HCT116 (cell line): ENCODE results near the gene DPEP3. TPM values are rescaled to one million over a fixed set of nuclear protein-coding genes. Genes with fewer than 3 reads are reported as not detected.

Source experiments
- ATAC-seq: fragments of 200-7000 bp; cut with Tn5 transposase; 2 replicates; pipeline ENCODE4 v1.9.1; 2020; ENCODE audit warnings: mild to moderate bottlenecking, moderate library complexity
- BruUV-seq: library from RNA; stranded (reverse); fragments of 400-500 nt; replicated peaks from 2 replicates; lab custom pipeline; 2021; lab: Mats Ljungman, UMichigan
- CTCF ChIA-PET: fragments of 300-600 bp; sonication (Branson Sonifier 250); formaldehyde crosslinking; loops from one replicate; lab custom pipeline; 2021; ENCODE audit warnings: antibody characterized with exemption; lab: Charles Lee
- POLR2A ChIA-PET: fragments of 300-600, 350-600 bp; sonication (Branson Sonifier 250); formaldehyde crosslinking; loops from one replicate; lab custom pipeline; 2021; ENCODE audit warnings: antibody characterized with exemption; lab: Charles Lee
- RAD21 ChIA-PET, 2 experiments: fragments of 300-600 bp; sonication (Branson Sonifier 250); formaldehyde crosslinking; loops; one replicate each; lab custom pipeline; 2023; ENCODE audit warnings: low total read pairs in 2 of 2; ENCODE audit not compliant: uncharacterized antibody in 2 of 2, unreplicated experiment in 2 of 2, low non-redundant PET in 1 of 2; lab: Charles Lee
- DNase-seq: peaks from one replicate; pipeline ENCODE4 v3.0.0-alpha.2; 2010; ENCODE audit warnings: low read depth, low spot score
- H2AFZ ChIP-seq: fragments of 200-600 bp; shearing (Covaris generic), sonication (generic); 2 replicates; pipeline ENCODE4 v1.6.1; 2017; ENCODE audit warnings: low read depth, mixed run types, mixed read lengths, antibody characterized with exemption, low read length; ENCODE audit not compliant: poor library complexity, severe bottlenecking
- H3K27ac ChIP-seq: 2 replicates; pipeline ENCODE4 v1.5.1; 2012; ENCODE audit warnings: low read depth, low read length
- H3K27me3 ChIP-seq: fragments of 200-600 bp; sonication (generic); 2 replicates; pipeline ENCODE4 v1.6.1; 2016; ENCODE audit warnings: mixed run types, low read length, mixed read lengths; ENCODE audit not compliant: insufficient read depth
- H3K36me3 ChIP-seq, 2 experiments: fragments of 200-500 bp in 1 of 2; fragments of 200-600 bp in 1 of 2; sonication (Bioruptor generic) in 1 of 2; sonication (generic) in 1 of 2; 2 replicates each; pipeline versions ENCODE4 v1.5.1 to v1.6.1; 2014 to 2016; ENCODE audit warnings: low read length in 2 of 2, inconsistent platforms in 1 of 2, mixed read lengths in 1 of 2, mixed run types in 1 of 2; ENCODE audit not compliant: insufficient read depth in 2 of 2, control insufficient read depth in 1 of 2
- H3K4me1 ChIP-seq, 2 experiments: fragments of 200-600 bp in 1 of 2; sonication (generic) in 1 of 2; 2 replicates each; pipeline versions ENCODE4 v1.5.1 to v1.6.1; 2012 to 2017; ENCODE audit warnings: low read length in 2 of 2, inconsistent platforms in 1 of 2, mild to moderate bottlenecking in 1 of 2, mixed read lengths in 1 of 2, mixed run types in 1 of 2, moderate library complexity in 1 of 2; ENCODE audit not compliant: insufficient read depth in 2 of 2, control insufficient read depth in 1 of 2
- H3K4me2 ChIP-seq: fragments of 200-600 bp; sonication (generic); 2 replicates; pipeline ENCODE4 v1.6.1; 2017; ENCODE audit warnings: mixed run types, low read length, mixed read lengths
- H3K4me3 ChIP-seq, 2 experiments: fragments of 200-600 bp in 1 of 2; sonication (generic) in 1 of 2; replicated peaks in 1 of 2; 2 replicates each; pipeline ENCODE4 v1.5.1; 2011 to 2016; ENCODE audit warnings: low read length in 2 of 2, control low read depth in 1 of 2, low read depth in 1 of 2, mild to moderate bottlenecking in 1 of 2, mixed read lengths in 1 of 2, mixed run types in 1 of 2
- H3K79me2 ChIP-seq: fragments of 200-600 bp; sonication (generic); 2 replicates; pipeline ENCODE4 v1.6.1; 2017; ENCODE audit warnings: mild to moderate bottlenecking, mixed run types, low read length, moderate library complexity, mixed read lengths; ENCODE audit not compliant: insufficient read depth
- H3K9ac ChIP-seq: fragments of 200-600 bp; sonication (generic); 2 replicates; pipeline ENCODE4 v1.6.1; 2016; ENCODE audit warnings: low read length, mixed read lengths
- H3K9me2 ChIP-seq: fragments of 200-600 bp; sonication (generic), shearing (Covaris generic); 2 replicates; pipeline ENCODE4 v1.6.1; 2017; ENCODE audit warnings: mixed run types, mild to moderate bottlenecking, moderate library complexity; ENCODE audit not compliant: insufficient read depth
- H3K9me3 ChIP-seq, 2 experiments: fragments of 200-500 bp in 1 of 2; fragments of 200-600 bp in 1 of 2; sonication (Bioruptor generic) in 1 of 2; sonication (generic) in 1 of 2; 2 replicates each; pipeline ENCODE4 v1.6.1; 2014 to 2017; ENCODE audit warnings: low read length in 2 of 2, mixed read lengths in 2 of 2, inconsistent platforms in 1 of 2, low read depth in 1 of 2, mild to moderate bottlenecking in 1 of 2, mixed run types in 1 of 2, moderate library complexity in 1 of 2; ENCODE audit not compliant: control insufficient read depth in 1 of 2, insufficient read depth in 1 of 2
- H4K20me1 ChIP-seq: fragments of 200-600 bp; sonication (generic), shearing (Covaris generic); 2 replicates; pipeline ENCODE4 v1.6.1; 2017; ENCODE audit warnings: mixed run types, mild to moderate bottlenecking, moderate library complexity; ENCODE audit not compliant: insufficient read depth
- ATF3 ChIP-seq: IDR thresholded peaks from 2 replicates; pipeline ENCODE4 v1.6.1; 2012
- CEBPB ChIP-seq: IDR thresholded peaks from 2 replicates; pipeline ENCODE4 v1.6.1; 2012; ENCODE audit warnings: low read depth
- EGR1 ChIP-seq: IDR thresholded peaks from 2 replicates; pipeline ENCODE4 v1.6.1; 2012; ENCODE audit warnings: low read depth
- EZH2phosphoT487 ChIP-seq: fragments of 200-600 bp; IDR thresholded peaks from 2 replicates; pipeline ENCODE4 v1.6.1; 2018; ENCODE audit warnings: antibody characterized with exemption, borderline replicate concordance
- FOSL1 ChIP-seq: IDR thresholded peaks from 2 replicates; pipeline ENCODE4 v1.6.1; 2012; ENCODE audit warnings: low read depth
- JUND ChIP-seq: IDR thresholded peaks from 2 replicates; pipeline ENCODE4 v1.6.1; 2012
- POLR2A ChIP-seq: IDR thresholded peaks from 2 replicates; pipeline ENCODE4 v1.7.0; 2011; ENCODE audit warnings: borderline replicate concordance; ENCODE audit not compliant: insufficient read depth, insufficient read length; ENCODE audit errors: extremely low read depth
- POLR2AphosphoS5 ChIP-seq: IDR thresholded peaks from 2 replicates; pipeline ENCODE4 v1.6.1; 2011; ENCODE audit warnings: mild to moderate bottlenecking, low read depth, low read length, moderate library complexity
- SRF ChIP-seq: IDR thresholded peaks from 2 replicates; pipeline ENCODE4 v1.6.1; 2012; ENCODE audit warnings: low read depth
- TCF7L2 ChIP-seq: IDR thresholded peaks from 2 replicates; pipeline ENCODE4 v1.7.0; 2011; ENCODE audit warnings: borderline replicate concordance, inconsistent platforms; ENCODE audit not compliant: insufficient read depth, insufficient read length; ENCODE audit errors: extremely low read depth
- YY1 ChIP-seq: IDR thresholded peaks from 2 replicates; pipeline ENCODE4 v1.6.1; 2011; ENCODE audit warnings: low read length, low read depth, moderate library complexity, mild to moderate bottlenecking; ENCODE audit not compliant: insufficient replicate concordance; ENCODE audit errors: extremely low read depth
- ZBTB33 ChIP-seq: IDR thresholded peaks from 2 replicates; pipeline ENCODE4 v1.6.1; 2011; ENCODE audit warnings: mild to moderate bottlenecking, low read length, moderate library complexity; ENCODE audit not compliant: insufficient replicate concordance; ENCODE audit errors: extremely low read depth
- ZFX ChIP-seq: fragments of 450-650 bp; IDR thresholded peaks from 2 replicates; pipeline ENCODE4 v1.6.1; 2017
- ZNF274 ChIP-seq: fragments of 200-500 bp; sonication (Bioruptor generic); IDR thresholded peaks from 2 replicates; pipeline ENCODE4 v1.6.1; 2014; ENCODE audit warnings: mild to moderate bottlenecking, low read depth, low read length, inconsistent platforms
- intact Hi-C: fragments of 100-400 bp; cut with micrococcal nuclease; formaldehyde crosslinking; loops from 2 replicates; pipeline ENCODE4 v1.10.0; 2022
- total RNA-seq: library from RNA; stranded (reverse); gene quantifications from one replicate; pipeline ENCODE4 v1.2.1, GENCODE V29; 2021; ENCODE audit not compliant: unreplicated experiment
- TF ChIP-seq, protein P1 (sequence below): IDR thresholded peaks from 2 replicates; pipeline ENCODE4 v1.6.1; 2012
- TF ChIP-seq, protein P2 (sequence below): IDR thresholded peaks from 2 replicates; pipeline ENCODE4 v1.6.1; 2012; ENCODE audit warnings: low read depth

Gene DPEP3
- total RNA-seq, 1 experiment from 2014 or later = not detected

DNA sequence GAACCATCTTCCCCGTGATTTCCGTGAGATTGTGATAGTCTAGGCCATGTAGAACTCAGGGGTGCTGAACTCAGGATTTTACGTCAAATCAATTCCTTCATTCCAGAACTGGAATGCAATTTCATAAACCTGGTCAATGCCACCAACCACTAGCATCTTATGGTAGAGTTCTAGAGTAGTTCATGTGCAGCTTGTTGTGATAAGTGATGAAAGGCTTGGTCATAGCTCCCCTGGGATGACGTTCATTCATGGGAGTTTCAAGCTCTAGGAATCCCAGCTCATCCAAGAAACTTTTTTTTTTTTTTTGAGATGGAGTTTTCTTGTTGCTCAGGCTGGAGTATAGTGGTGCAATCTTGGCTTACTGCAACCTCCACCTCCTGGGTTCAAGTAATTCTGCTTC, 22.7 kb upstream of the DPEP3 start:
- intact Hi-C loops = no loop called here
- no TSS peak for BruUV-seq
- H3K36me3 ChIP-seq = no peaks in the 10 kb centered on the region
- H2AFZ ChIP-seq = no peak overlapping the region
- H3K4me2 ChIP-seq = no peak overlapping the region
- H3K9ac ChIP-seq = no peak overlapping the region
- POLR2A ChIA-PET = no interaction called here
- ATAC-seq = no peak
- H3K27ac ChIP-seq = no peak overlapping the region
- H3K4me3 ChIP-seq = no peak overlapping the region
- H3K9me2 ChIP-seq = no peaks in the 10 kb centered on the region
- TF ChIP-seq EGR1 = no peak
- no peak for TF ChIP-seq YY1
- TF ChIP-seq ATF3 = no peak
- no peak for TF ChIP-seq POLR2A
- TF ChIP-seq POLR2AphosphoS5 = no peak
- no peak for TF ChIP-seq EZH2phosphoT487
- TF ChIP-seq, protein P1, sequence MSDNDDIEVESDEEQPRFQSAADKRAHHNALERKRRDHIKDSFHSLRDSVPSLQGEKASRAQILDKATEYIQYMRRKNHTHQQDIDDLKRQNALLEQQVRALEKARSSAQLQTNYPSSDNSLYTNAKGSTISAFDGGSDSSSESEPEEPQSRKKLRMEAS = no peak
- no peak for TF ChIP-seq ZFX
- TF ChIP-seq ZBTB33 = no peak
- TF ChIP-seq TCF7L2 = no peak
- TF ChIP-seq, protein P2, sequence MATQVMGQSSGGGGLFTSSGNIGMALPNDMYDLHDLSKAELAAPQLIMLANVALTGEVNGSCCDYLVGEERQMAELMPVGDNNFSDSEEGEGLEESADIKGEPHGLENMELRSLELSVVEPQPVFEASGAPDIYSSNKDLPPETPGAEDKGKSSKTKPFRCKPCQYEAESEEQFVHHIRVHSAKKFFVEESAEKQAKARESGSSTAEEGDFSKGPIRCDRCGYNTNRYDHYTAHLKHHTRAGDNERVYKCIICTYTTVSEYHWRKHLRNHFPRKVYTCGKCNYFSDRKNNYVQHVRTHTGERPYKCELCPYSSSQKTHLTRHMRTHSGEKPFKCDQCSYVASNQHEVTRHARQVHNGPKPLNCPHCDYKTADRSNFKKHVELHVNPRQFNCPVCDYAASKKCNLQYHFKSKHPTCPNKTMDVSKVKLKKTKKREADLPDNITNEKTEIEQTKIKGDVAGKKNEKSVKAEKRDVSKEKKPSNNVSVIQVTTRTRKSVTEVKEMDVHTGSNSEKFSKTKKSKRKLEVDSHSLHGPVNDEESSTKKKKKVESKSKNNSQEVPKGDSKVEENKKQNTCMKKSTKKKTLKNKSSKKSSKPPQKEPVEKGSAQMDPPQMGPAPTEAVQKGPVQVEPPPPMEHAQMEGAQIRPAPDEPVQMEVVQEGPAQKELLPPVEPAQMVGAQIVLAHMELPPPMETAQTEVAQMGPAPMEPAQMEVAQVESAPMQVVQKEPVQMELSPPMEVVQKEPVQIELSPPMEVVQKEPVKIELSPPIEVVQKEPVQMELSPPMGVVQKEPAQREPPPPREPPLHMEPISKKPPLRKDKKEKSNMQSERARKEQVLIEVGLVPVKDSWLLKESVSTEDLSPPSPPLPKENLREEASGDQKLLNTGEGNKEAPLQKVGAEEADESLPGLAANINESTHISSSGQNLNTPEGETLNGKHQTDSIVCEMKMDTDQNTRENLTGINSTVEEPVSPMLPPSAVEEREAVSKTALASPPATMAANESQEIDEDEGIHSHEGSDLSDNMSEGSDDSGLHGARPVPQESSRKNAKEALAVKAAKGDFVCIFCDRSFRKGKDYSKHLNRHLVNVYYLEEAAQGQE = no peak
- no peak for TF ChIP-seq SRF
- no peak for TF ChIP-seq JUND
- no peak for TF ChIP-seq FOSL1
- TF ChIP-seq CEBPB = no peak
- no peak for TF ChIP-seq ZNF274
- H3K4me1 ChIP-seq = no peaks in the 10 kb centered on the region
- no peaks in the 10 kb centered on the region for H4K20me1 ChIP-seq
- no peaks in the 10 kb centered on the region for H3K9me3 ChIP-seq
- no peaks in the 10 kb centered on the region for H3K27me3 ChIP-seq
- RAD21 ChIA-PET = no interaction called here
- no peak for DNase-seq
- no peaks in the 10 kb centered on the region for H3K79me2 ChIP-seq
- CTCF ChIA-PET = interaction anchor here (1.1 kb wide), 1 partner anchor 38 kb away, joined by 5 read pairs; no protein-coding TSS in a partner anchor
